ENCODE data around the gene MAP3K6.
A peak's percentile ranks its signal among the peaks of the same experiment; 100 is the strongest.
"Not testable (repeated sequence)": the region's sequence is repeated elsewhere in the genome, so short reads cannot be mapped to it uniquely, and the experiment has no call there.

Gene MAP3K6

GRCh38 chr1:27406362-27406680 is 39.6 kb upstream of the MAP3K6 start:
- H3K4me3 ChIP-seq (ENCODE audit: low read depth, low read length), result no peak overlapping the region
- no peak for TF ChIP-seq CTCF (IDR thresholded peaks at IDR 0.05; ENCODE audit: borderline replicate concordance, insufficient read depth, low read depth, low read length)

- not testable (repeated sequence) for H3K4me3 ChIP-seq (ENCODE audit: low read depth, low read length)
Observed at GRCh38 chr1:27405598-27406361, 39.0 kb upstream of the MAP3K6 start.

GRCh38 chr1:27405074-27405473 is 38.3 kb upstream of the MAP3K6 start:
- H3K4me3 ChIP-seq (ENCODE audit: low read depth, low read length), result no peak overlapping the region
- TF ChIP-seq CTCF (IDR thresholded peaks at IDR 0.05; ENCODE audit: borderline replicate concordance, insufficient read depth, low read depth, low read length), result no peak

- H3K4me3 ChIP-seq (ENCODE audit: low read depth, low read length), result no peak overlapping the region
- TF ChIP-seq CTCF (IDR thresholded peaks at IDR 0.05; ENCODE audit: borderline replicate concordance, insufficient read depth, low read depth, low read length), result no peak
Observed at GRCh38 chr1:27403931-27404330, 37.2 kb upstream of the MAP3K6 start.

- TF ChIP-seq CTCF (IDR thresholded peaks at IDR 0.05; ENCODE audit: borderline replicate concordance, insufficient read depth, low read depth, low read length), result peak; percentile 49; the same call in 1 of the 2 replicates
- H3K4me3 ChIP-seq (ENCODE audit: low read depth, low read length), result no peak overlapping the region
Observed at GRCh38 chr1:27403065-27403726, 36.4 kb upstream of the MAP3K6 start.

GRCh38 chr1:27402349-27402754 is 35.6 kb upstream of the MAP3K6 start:
- TF ChIP-seq CTCF (IDR thresholded peaks at IDR 0.05; ENCODE audit: borderline replicate concordance, insufficient read depth, low read depth, low read length), result peak; percentile 41; the same call in 1 of the 2 replicates
- no peak overlapping the region for H3K4me3 ChIP-seq (ENCODE audit: low read depth, low read length)

GRCh38 chr1:27400963-27401341 is 34.2 kb upstream of the MAP3K6 start:
- TF ChIP-seq CTCF (IDR thresholded peaks at IDR 0.05; ENCODE audit: borderline replicate concordance, insufficient read depth, low read depth, low read length), result no peak
- H3K4me3 ChIP-seq (ENCODE audit: low read depth, low read length), result no peak overlapping the region
